ENCODE measurements around the gene UBE2U. TPM values are rescaled to one million over a fixed set of nuclear protein-coding genes. Genes with fewer than 3 reads are reported as not detected.

The UBE2U gene
- total RNA-seq, 1 experiment from 2014 or later: not detected

GRCh38 chr1:64243757-64244080, 40.3 kb downstream of the UBE2U start:
- Histone ChIP-seq H3K9me3 (ENCODE audit: control insufficient read depth in 1 of 2, insufficient read depth in 1 of 2, low read depth in 1 of 2, low read length in 2 of 2) (no peaks in the 10 kb centered on the region), H3K9ac (ENCODE audit: low read length) (no peak overlapping the region), H4K20me1 (ENCODE audit: insufficient read depth) (no peaks in the 10 kb centered on the region), H3K4me2 (ENCODE audit: low read length) (no peak overlapping the region), H3K27ac (ENCODE audit: low read depth, low read length) (no peak overlapping the region), H3K4me3 (replicated peaks in 1 of 2; ENCODE audit: low read depth in 1 of 2, low read length in 2 of 2) (no peak overlapping the region), H3K36me3 (ENCODE audit: control insufficient read depth in 1 of 2, insufficient read depth in 2 of 2, low read length in 2 of 2) (no peaks in the 10 kb centered on the region), H3K27me3 (ENCODE audit: insufficient read depth, low read length) (no peaks in the 10 kb centered on the region), H3K4me1 (ENCODE audit: control insufficient read depth in 1 of 2, insufficient read depth in 2 of 2, low read length in 2 of 2) (no peaks in the 10 kb centered on the region), H2AFZ (ENCODE audit: low read depth, low read length, poor library complexity, severe bottlenecking) (peak overlapping the region; percentile 66), H3K79me2 (ENCODE audit: insufficient read depth, low read length) (no peaks in the 10 kb centered on the region), H3K9me2 (ENCODE audit: insufficient read depth) (no peaks in the 10 kb centered on the region)
- no peak for ATAC-seq
- ChIA-PET RAD21 (ENCODE audit: low non-redundant PET in 1 of 2, low total read pairs in 2 of 2, uncharacterized antibody in 2 of 2, unreplicated experiment in 2 of 2) (interaction anchor here (0.7 to 1.2 kb wide), 2 partner anchors 552 to 581 kb away, joined by 3 read pairs; no protein-coding TSS in a partner anchor), POLR2A (no interaction called here), CTCF (interaction anchor here (1.0 to 8.8 kb wide), 8 partner anchors 107 to 689 kb away, joined by 3 to 104 read pairs (median 4); partner anchors contain the start of gene ROR1)
- no peak for DNase-seq (ENCODE audit: low read depth, low spot score)
- no TSS peak for BruUV-seq (replicated peaks)
- intact Hi-C loops (cut with micrococcal nuclease): loop anchor here (1.0 to 10.0 kb wide), 4 partner anchors 551 to 919 kb away; partner anchors contain the start of gene FOXD3
- no peak for TF ChIP-seq ZFX (IDR thresholded peaks at IDR 0.05)
- no peak for TF ChIP-seq SIN3A (IDR thresholded peaks at IDR 0.05; ENCODE audit: low read depth)
- TF ChIP-seq EZH2 (IDR thresholded peaks at IDR 0.05): no peak
- no peak for TF ChIP-seq POLR2AphosphoS5 (IDR thresholded peaks at IDR 0.05; ENCODE audit: low read depth, low read length)
- no peak for TF ChIP-seq CBX3 (IDR thresholded peaks at IDR 0.05; ENCODE audit: low read depth)
- no peak for TF ChIP-seq EGR1 (IDR thresholded peaks at IDR 0.05; ENCODE audit: low read depth)
- TF ChIP-seq FOSL1 (IDR thresholded peaks at IDR 0.05; ENCODE audit: low read depth): no peak
- no peak for TF ChIP-seq RAD21 (IDR thresholded peaks at IDR 0.05; ENCODE audit: low read depth)
- TF ChIP-seq TCF7L2 (IDR thresholded peaks at IDR 0.05; ENCODE audit: borderline replicate concordance, extremely low read depth, insufficient read depth, insufficient read length): no peak
- TF ChIP-seq, protein P1, sequence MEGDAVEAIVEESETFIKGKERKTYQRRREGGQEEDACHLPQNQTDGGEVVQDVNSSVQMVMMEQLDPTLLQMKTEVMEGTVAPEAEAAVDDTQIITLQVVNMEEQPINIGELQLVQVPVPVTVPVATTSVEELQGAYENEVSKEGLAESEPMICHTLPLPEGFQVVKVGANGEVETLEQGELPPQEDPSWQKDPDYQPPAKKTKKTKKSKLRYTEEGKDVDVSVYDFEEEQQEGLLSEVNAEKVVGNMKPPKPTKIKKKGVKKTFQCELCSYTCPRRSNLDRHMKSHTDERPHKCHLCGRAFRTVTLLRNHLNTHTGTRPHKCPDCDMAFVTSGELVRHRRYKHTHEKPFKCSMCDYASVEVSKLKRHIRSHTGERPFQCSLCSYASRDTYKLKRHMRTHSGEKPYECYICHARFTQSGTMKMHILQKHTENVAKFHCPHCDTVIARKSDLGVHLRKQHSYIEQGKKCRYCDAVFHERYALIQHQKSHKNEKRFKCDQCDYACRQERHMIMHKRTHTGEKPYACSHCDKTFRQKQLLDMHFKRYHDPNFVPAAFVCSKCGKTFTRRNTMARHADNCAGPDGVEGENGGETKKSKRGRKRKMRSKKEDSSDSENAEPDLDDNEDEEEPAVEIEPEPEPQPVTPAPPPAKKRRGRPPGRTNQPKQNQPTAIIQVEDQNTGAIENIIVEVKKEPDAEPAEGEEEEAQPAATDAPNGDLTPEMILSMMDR (IDR thresholded peaks at IDR 0.05 in 2 of 3, conservative IDR thresholded peaks at IDR 0.05 in 1 of 3; ENCODE audit: borderline replicate concordance in 1 of 3, insufficient read depth in 1 of 3, low read depth in 2 of 3, low read length in 2 of 3): no peak
- TF ChIP-seq, protein P2, sequence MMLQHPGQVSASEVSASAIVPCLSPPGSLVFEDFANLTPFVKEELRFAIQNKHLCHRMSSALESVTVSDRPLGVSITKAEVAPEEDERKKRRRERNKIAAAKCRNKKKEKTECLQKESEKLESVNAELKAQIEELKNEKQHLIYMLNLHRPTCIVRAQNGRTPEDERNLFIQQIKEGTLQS (IDR thresholded peaks at IDR 0.05): no peak
- no peak for TF ChIP-seq SP1 (IDR thresholded peaks at IDR 0.05; ENCODE audit: low read depth)
- no peak for TF ChIP-seq YY1 (IDR thresholded peaks at IDR 0.05; ENCODE audit: extremely low read depth, insufficient replicate concordance, low read depth, low read length)
